ENCODE results near the gene NECTIN1.

GRCh38 chr11:119744577-119744976 is 15.6 kb upstream of the NECTIN1 start:
- TF ChIP-seq EZH2 (IDR thresholded peaks at IDR 0.05), result no peak
- no peak for TF ChIP-seq POLR2AphosphoS5 (IDR thresholded peaks at IDR 0.05; ENCODE audit: borderline replicate concordance, low read depth, low read length)

Measured in SK-N-MC (cell line).